Mucosa of rectum (tissue), 2 donors: ENCODE data around the gene SPECC1L.
"Not testable (repeated sequence)": the region's sequence is repeated elsewhere in the genome, so short reads cannot be mapped to it uniquely, and the experiment has no call there.

ENCODE experiments used
- H3K27ac ChIP-seq, 2 donors: one replicate each; pipeline ENCODE4 v1.7.0; 2013; ENCODE audit warnings: inconsistent platforms in 2 of 2, low read depth in 2 of 2, low read length in 2 of 2
- H3K27me3 ChIP-seq, 2 donors: one replicate each; pipeline ENCODE4 v1.7.0; 2013; ENCODE audit warnings: low read length in 2 of 2; ENCODE audit not compliant: control insufficient read depth in 2 of 2, insufficient read depth in 2 of 2
- H3K36me3 ChIP-seq, 2 donors: one replicate each; pipeline ENCODE4 v1.7.0; 2013; ENCODE audit warnings: low read length in 2 of 2; ENCODE audit not compliant: control insufficient read depth in 2 of 2, insufficient read depth in 2 of 2
- H3K4me1 ChIP-seq, 2 donors: one replicate each; pipeline ENCODE4 v1.7.0; 2013; ENCODE audit warnings: low read length in 2 of 2, mild to moderate bottlenecking in 1 of 2; ENCODE audit not compliant: control insufficient read depth in 2 of 2, insufficient read depth in 2 of 2
- H3K4me3 ChIP-seq, 2 donors: one replicate each; pipeline ENCODE4 v1.7.0; 2013; ENCODE audit warnings: low read length in 2 of 2
- H3K9ac ChIP-seq, 2 donors: one replicate each; pipeline ENCODE4 v1.7.0; 2013; ENCODE audit warnings: low read length in 2 of 2, low read depth in 1 of 2, mild to moderate bottlenecking in 1 of 2
- H3K9me3 ChIP-seq, 2 donors: one replicate each; pipeline ENCODE4 v1.7.0; 2013; ENCODE audit warnings: low read length in 2 of 2; ENCODE audit not compliant: control insufficient read depth in 2 of 2
- donor health status: healthy.
- donor health status: Normal muscosa, but diverticular disease.

The SPECC1L gene

GRCh38 chr22:24282401-24282800, 11.8 kb downstream of the SPECC1L start:
- no peak overlapping the region for H3K27ac ChIP-seq
- H3K27me3 ChIP-seq: no peaks in the 10 kb centered on the region
- H3K9ac ChIP-seq: no peak overlapping the region
- no peaks in the 10 kb centered on the region for H3K9me3 ChIP-seq
- no peaks in the 10 kb centered on the region for H3K36me3 ChIP-seq
- peaks cover 5 to 22% of the 10 kb centered on the region in 2 donors for H3K4me1 ChIP-seq
- no peak overlapping the region for H3K4me3 ChIP-seq

DNA sequence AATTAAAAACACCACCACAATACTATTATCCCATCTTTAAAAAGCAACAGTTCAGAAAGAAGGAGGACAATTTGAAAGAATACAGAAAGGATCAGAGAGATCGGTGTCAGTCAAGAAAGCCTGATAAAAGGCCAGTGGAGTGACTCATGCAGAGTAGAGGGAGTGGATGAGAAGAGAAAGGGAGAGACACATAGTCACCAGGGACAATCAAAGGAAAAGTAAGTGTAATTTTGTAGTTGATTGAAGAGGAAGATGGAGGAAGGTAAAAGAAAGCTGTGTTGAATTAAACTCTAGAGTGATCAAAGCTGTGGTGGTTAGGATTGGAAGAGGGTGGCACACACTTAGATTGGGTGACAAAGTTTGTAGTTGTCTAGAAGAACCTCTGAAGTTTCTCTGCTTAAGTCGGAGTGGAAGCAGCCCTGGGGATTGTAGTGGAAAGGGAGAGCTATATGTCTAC, 14.1 kb downstream of the SPECC1L start:
- H3K27me3 ChIP-seq: no peaks in the 10 kb centered on the region
- H3K4me3 ChIP-seq: no peak overlapping the region
- no peaks in the 10 kb centered on the region for H3K9me3 ChIP-seq
- no peak overlapping the region for H3K9ac ChIP-seq
- H3K27ac ChIP-seq: peak overlapping the region in 1 of 2 donors; percentile 48
- peaks cover 0 to 2% of the 10 kb centered on the region in 2 donors for H3K36me3 ChIP-seq
- H3K4me1 ChIP-seq: peaks cover 8 to 23% of the 10 kb centered on the region in 2 donors

DNA sequence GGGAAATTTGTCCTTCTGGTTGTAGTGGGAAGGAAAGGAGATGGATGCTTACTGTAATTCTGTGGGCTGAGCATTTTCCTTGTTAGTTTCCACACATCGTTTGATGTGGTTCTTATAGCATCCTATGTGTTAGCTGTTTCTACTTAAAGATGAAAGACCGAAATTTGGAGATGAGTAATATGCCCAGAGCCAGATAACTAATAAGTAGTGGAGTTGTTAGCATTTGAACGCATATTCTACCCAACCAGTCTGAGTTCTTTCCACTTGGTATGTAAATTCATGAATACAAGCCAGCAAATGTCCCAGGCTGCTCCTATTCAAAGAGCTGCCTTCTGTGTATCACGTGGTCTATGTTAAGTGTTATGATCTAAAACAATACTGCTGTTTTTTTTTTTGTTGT, 14.6 kb downstream of the SPECC1L start:
- H3K9ac ChIP-seq: no peak overlapping the region
- H3K36me3 ChIP-seq: peaks cover 0 to 4% of the 10 kb centered on the region in 2 donors
- peak overlapping the region in 1 of 2 donors; percentile 48 for H3K27ac ChIP-seq
- H3K4me3 ChIP-seq: no peak overlapping the region
- H3K4me1 ChIP-seq: peaks cover 13 to 28% of the 10 kb centered on the region in 2 donors
- H3K27me3 ChIP-seq: no peaks in the 10 kb centered on the region
- H3K9me3 ChIP-seq: no peaks in the 10 kb centered on the region

DNA sequence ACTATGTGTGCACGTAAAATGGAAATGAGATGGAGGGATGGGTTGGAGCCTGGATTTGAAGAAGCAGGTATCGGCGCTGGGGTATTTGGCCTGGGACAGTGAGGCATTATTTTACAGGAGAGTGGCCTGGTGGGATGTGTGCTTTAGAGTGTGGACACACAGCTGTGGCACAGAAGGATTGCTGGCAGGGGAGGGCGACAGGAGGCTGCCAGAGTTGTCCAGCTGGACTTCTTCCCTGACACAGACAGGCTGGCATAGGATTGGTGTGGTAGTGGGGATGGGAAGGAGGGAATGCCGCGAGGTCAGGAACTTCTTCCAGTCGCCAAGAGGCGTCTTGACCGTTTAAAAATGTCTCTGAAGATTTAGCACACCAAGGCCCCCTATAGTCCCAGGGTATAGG, 16.6 kb downstream of the SPECC1L start:
- H3K4me3 ChIP-seq, H3K27me3 ChIP-seq, H3K9me3 ChIP-seq, H3K9ac ChIP-seq, H3K27ac ChIP-seq, H3K36me3 ChIP-seq: not testable (repeated sequence)
- peaks cover 18 to 37% of the 10 kb centered on the region in 2 donors for H3K4me1 ChIP-seq

- H3K4me1 ChIP-seq: peaks cover 18 to 37% of the 10 kb centered on the region in 2 donors
- not testable (repeated sequence) for H3K9ac ChIP-seq, H3K9me3 ChIP-seq, H3K4me3 ChIP-seq, H3K36me3 ChIP-seq, H3K27ac ChIP-seq, H3K27me3 ChIP-seq
Measured at GRCh38 chr22:24287801-24288200, 17.2 kb downstream of the SPECC1L start.

GRCh38 chr22:24289114-24289513, 18.5 kb downstream of the SPECC1L start:
- peaks cover 18 to 37% of the 10 kb centered on the region in 2 donors for H3K4me1 ChIP-seq
- H3K9ac ChIP-seq: no peak overlapping the region
- no peak overlapping the region for H3K4me3 ChIP-seq
- no peaks in the 10 kb centered on the region for H3K9me3 ChIP-seq
- H3K27me3 ChIP-seq: no peaks in the 10 kb centered on the region
- peaks cover 0 to 4% of the 10 kb centered on the region in 2 donors for H3K36me3 ChIP-seq
- H3K27ac ChIP-seq: peak overlapping the region; percentile 56 to 58

GRCh38 chr22:24289741-24290163, 19.1 kb downstream of the SPECC1L start:
- peak overlapping the region in 1 of 2 donors; percentile 21 for H3K9ac ChIP-seq
- H3K4me3 ChIP-seq: no peak overlapping the region
- H3K27ac ChIP-seq: peak overlapping the region; percentile 56 to 58
- H3K4me1 ChIP-seq: peaks cover 18 to 37% of the 10 kb centered on the region in 2 donors
- H3K27me3 ChIP-seq: no peaks in the 10 kb centered on the region
- H3K36me3 ChIP-seq: peaks cover 0 to 4% of the 10 kb centered on the region in 2 donors
- no peaks in the 10 kb centered on the region for H3K9me3 ChIP-seq

DNA sequence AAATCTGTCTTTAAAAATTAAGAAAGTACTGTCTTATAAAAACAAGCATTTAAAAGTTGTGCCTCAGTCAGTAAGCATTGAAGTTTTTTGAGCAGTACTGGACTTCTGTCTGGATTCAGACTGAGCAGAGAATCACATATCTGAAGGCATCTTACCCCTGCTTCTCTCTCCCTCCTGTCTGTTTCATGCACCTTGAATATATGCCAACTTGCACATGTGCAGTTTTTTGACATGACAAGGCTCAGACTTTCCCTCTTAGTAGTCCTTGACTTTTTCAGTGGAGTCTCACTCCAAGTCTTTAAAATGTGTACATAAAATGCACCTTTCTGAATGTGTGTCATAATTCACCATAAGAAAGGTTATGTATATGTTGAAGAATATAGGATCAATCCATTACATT, 19.8 kb downstream of the SPECC1L start:
- no peaks in the 10 kb centered on the region for H3K9me3 ChIP-seq
- peaks cover 0 to 4% of the 10 kb centered on the region in 2 donors for H3K36me3 ChIP-seq
- no peak overlapping the region for H3K9ac ChIP-seq
- H3K27ac ChIP-seq: no peak overlapping the region
- peaks cover 13 to 30% of the 10 kb centered on the region in 2 donors for H3K4me1 ChIP-seq
- H3K27me3 ChIP-seq: no peaks in the 10 kb centered on the region
- H3K4me3 ChIP-seq: no peak overlapping the region

DNA sequence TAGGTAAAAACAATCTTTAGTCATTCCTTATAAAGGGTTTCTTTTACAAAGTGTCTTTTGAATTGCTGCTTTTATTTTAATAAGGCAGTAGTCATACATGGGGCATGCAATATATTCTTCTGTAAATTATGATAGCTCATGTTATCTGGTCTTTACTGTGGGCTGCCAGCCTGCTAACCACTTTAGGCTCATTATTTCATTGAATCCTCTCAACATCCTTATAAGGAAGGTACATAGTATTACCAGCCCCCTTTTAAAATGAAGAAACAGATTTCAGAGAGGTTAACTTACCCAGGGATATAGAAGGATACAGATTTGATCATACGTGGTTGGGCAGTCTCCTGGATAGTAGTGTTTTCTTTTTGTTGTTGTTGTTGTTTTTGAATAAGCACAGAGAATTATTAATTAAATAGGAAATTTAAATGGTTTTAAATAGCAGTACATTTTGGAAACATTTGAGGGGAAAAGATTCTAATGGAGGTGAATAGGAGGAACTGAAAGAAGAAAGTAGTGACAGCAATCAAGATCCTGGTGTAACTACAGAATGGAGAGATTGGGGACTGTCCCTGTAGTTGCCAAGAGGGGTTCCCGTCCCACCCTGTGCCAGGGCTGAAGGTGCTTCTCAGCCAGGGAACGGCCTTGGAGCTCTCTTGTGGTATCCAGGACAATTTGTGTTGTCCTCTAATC, 21.0 kb downstream of the SPECC1L start:
- Histone ChIP-seq H3K27ac (peak overlapping the region in 1 of 2 donors; percentile 36), H3K4me3 (no peak overlapping the region), H3K4me1 (peaks cover 13 to 19% of the 10 kb centered on the region in 2 donors), H3K27me3 (no peaks in the 10 kb centered on the region), H3K9ac (no peak overlapping the region), H3K9me3 (no peaks in the 10 kb centered on the region), H3K36me3 (peaks cover 0 to 4% of the 10 kb centered on the region in 2 donors)

- not testable (repeated sequence) for H3K27me3 ChIP-seq, H3K9ac ChIP-seq, H3K4me3 ChIP-seq, H3K36me3 ChIP-seq, H3K9me3 ChIP-seq
- Histone ChIP-seq H3K27ac (peak overlapping the region in 1 of 2 donors; percentile 36), H3K4me1 (peaks cover 13 to 18% of the 10 kb centered on the region in 2 donors)
Measured at GRCh38 chr22:24292202-24292830, 21.7 kb downstream of the SPECC1L start.
